H1 (cell line): ENCODE data around the gene MAPK8IP3. TPM values are rescaled to one million over a fixed set of nuclear protein-coding genes. Genes with fewer than 3 reads are reported as not detected.
"Not testable (repeated sequence)": the region's sequence is repeated elsewhere in the genome, so short reads cannot be mapped to it uniquely, and the experiment has no call there.

Source experiments
- CTCF ChIA-PET: fragments of 300-600 bp; sonication (Branson Sonifier 250); formaldehyde crosslinking; loops from one replicate; lab custom pipeline; 2021; ENCODE audit not compliant: partially characterized antibody; lab: Charles Lee
- POLR2A ChIA-PET: fragments of 300-600 bp; sonication (Branson Sonifier 250); formaldehyde crosslinking; loops from one replicate; lab custom pipeline; 2021; ENCODE audit warnings: inconsistent platforms; ENCODE audit not compliant: partially characterized antibody; lab: Charles Lee
- DNase-seq, 2 experiments: peaks; one replicate each; pipeline versions ENCODE4 v3.0.0 to v3.0.0-alpha.2; 2010 to 2022; ENCODE audit warnings: low spot score in 2 of 2, low read depth in 1 of 2, mixed read lengths in 1 of 2
- FAIRE-seq: peaks from 2 replicates; lab custom pipeline; 2011; peaks lifted over from hg19 to GRCh38; lab: Jason Lieb, UNC
- H2AFZ ChIP-seq: 2 replicates; pipeline ENCODE4 v1.8.1; 2012; ENCODE audit warnings: low read length, inconsistent platforms
- H2AK5ac ChIP-seq: 2 replicates; pipeline ENCODE4 v1.6.1; 2013; ENCODE audit warnings: low read depth, low read length
- H2BK120ac ChIP-seq: replicated peaks from 2 replicates; pipeline ENCODE3; 2013; ENCODE audit warnings: low read depth, low read length, inconsistent platforms
- H2BK12ac ChIP-seq: 2 replicates; pipeline ENCODE4 v1.6.1; 2013; ENCODE audit warnings: low read depth, low read length
- H2BK15ac ChIP-seq: 2 replicates; pipeline ENCODE4 v1.6.1; 2013; ENCODE audit warnings: low read length
- H2BK20ac ChIP-seq: 2 replicates; pipeline ENCODE4 v1.6.1; 2013; ENCODE audit warnings: low read length
- H2BK5ac ChIP-seq: 2 replicates; pipeline ENCODE4 v1.6.1; 2013; ENCODE audit warnings: low read depth, low read length
- H3K14ac ChIP-seq: 2 replicates; pipeline ENCODE4 v1.6.1; 2013; ENCODE audit warnings: inconsistent platforms; ENCODE audit not compliant: insufficient read length
- H3K18ac ChIP-seq: 2 replicates; pipeline ENCODE4 v1.6.1; 2013; ENCODE audit warnings: low read length; ENCODE audit errors: extremely low read depth
- H3K23ac ChIP-seq: 2 replicates; pipeline ENCODE4 v1.6.1; 2013; ENCODE audit warnings: inconsistent platforms; ENCODE audit not compliant: insufficient read length
- H3K23me2 ChIP-seq: 2 replicates; pipeline ENCODE4 v1.6.1; 2013; ENCODE audit warnings: low read depth, low read length
- H3K27ac ChIP-seq: 2 replicates; pipeline ENCODE4 v1.6.1; 2011; ENCODE audit warnings: low read depth, low read length, inconsistent platforms
- H3K27me3 ChIP-seq, 4 experiments: replicated peaks in 1 of 4; 1 replicate in 1 of 4; 2 replicates in 3 of 4; pipeline versions ENCODE4 v1.6.1 to v1.8.1; 2011 to 2013; ENCODE audit warnings: low read length in 3 of 4, mild to moderate bottlenecking in 3 of 4, inconsistent platforms in 2 of 4, mixed read lengths in 2 of 4, moderate library complexity in 1 of 4; ENCODE audit not compliant: control insufficient read depth in 3 of 4, insufficient read depth in 3 of 4; ENCODE audit errors: extremely low read depth in 1 of 4
- H3K36me3 ChIP-seq, 4 experiments: 2 replicates each; pipeline versions ENCODE4 v1.6.1 to v1.8.1; 2011 to 2013; ENCODE audit warnings: mild to moderate bottlenecking in 4 of 4, low read length in 3 of 4, moderate library complexity in 2 of 4, control low read depth in 1 of 4, inconsistent platforms in 1 of 4; ENCODE audit not compliant: insufficient read depth in 4 of 4, control insufficient read depth in 2 of 4
- H3K4ac ChIP-seq: replicated peaks from 2 replicates; pipeline ENCODE3; 2013; ENCODE audit warnings: low read length, low read depth, mixed read lengths, inconsistent platforms; ENCODE audit not compliant: insufficient read length
- H3K4me1 ChIP-seq, 4 experiments: replicated peaks in 1 of 4; 1 replicate in 1 of 4; 2 replicates in 3 of 4; pipeline versions ENCODE4 v1.6.1 to v1.8.1; 2011 to 2013; ENCODE audit warnings: low read length in 3 of 4, inconsistent platforms in 2 of 4, mixed read lengths in 1 of 4; ENCODE audit not compliant: insufficient read depth in 4 of 4, control insufficient read depth in 3 of 4
- H3K4me2 ChIP-seq, 2 experiments: 2 replicates each; pipeline versions ENCODE4 v1.6.1 to v1.8.1; 2011 to 2013; ENCODE audit warnings: low read depth in 2 of 2, low read length in 2 of 2, control low read depth in 1 of 2, inconsistent platforms in 1 of 2, mild to moderate bottlenecking in 1 of 2; ENCODE audit not compliant: insufficient read depth in 1 of 2
- H3K4me3 ChIP-seq, 4 experiments: fragments of 200-600, 300-600 bp in 1 of 4; sonication (generic), shearing (Covaris generic), sonication (Bioruptor Twin) in 1 of 4; 2 replicates each; pipeline versions ENCODE4 v1.5.1 to v1.8.1; 2011 to 2016; ENCODE audit warnings: low read length in 4 of 4, low read depth in 3 of 4, control low read depth in 2 of 4, inconsistent platforms in 2 of 4, mild to moderate bottlenecking in 2 of 4, mixed read lengths in 1 of 4, moderate library complexity in 1 of 4; ENCODE audit not compliant: insufficient read depth in 2 of 4; ENCODE audit errors: extremely low read depth in 1 of 4
- H3K56ac ChIP-seq: replicated peaks from 2 replicates; pipeline ENCODE3; 2013; ENCODE audit warnings: low read depth, mild to moderate bottlenecking, mixed read lengths, low read length, inconsistent platforms; ENCODE audit not compliant: insufficient read length
- H3K79me1 ChIP-seq: 2 replicates; pipeline ENCODE4 v1.6.1; 2013; ENCODE audit warnings: low read depth, low read length, control low read depth
- H3K79me2 ChIP-seq, 2 experiments: 2 replicates each; pipeline versions ENCODE4 v1.6.1 to v1.8.1; 2012 to 2013; ENCODE audit warnings: low read length in 2 of 2, mild to moderate bottlenecking in 2 of 2, inconsistent platforms in 1 of 2; ENCODE audit not compliant: insufficient read depth in 2 of 2, control insufficient read depth in 1 of 2
- H3K9ac ChIP-seq, 4 experiments: replicated peaks in 1 of 4; 1 replicate in 1 of 4; 2 replicates in 3 of 4; pipeline versions ENCODE4 v1.6.1 to v1.8.1; 2011 to 2013; ENCODE audit warnings: low read depth in 3 of 4, low read length in 3 of 4, control low read depth in 2 of 4, mild to moderate bottlenecking in 2 of 4, moderate library complexity in 2 of 4, inconsistent platforms in 1 of 4; ENCODE audit errors: extremely low read depth in 1 of 4
- H3K9me3 ChIP-seq, 2 experiments: 2 replicates each; pipeline versions ENCODE4 v1.6.1 to v1.8.1; 2012 to 2013; ENCODE audit warnings: mild to moderate bottlenecking in 2 of 2, moderate library complexity in 2 of 2, control low read depth in 1 of 2, inconsistent platforms in 1 of 2, low read depth in 1 of 2, low read length in 1 of 2, mixed read lengths in 1 of 2; ENCODE audit not compliant: insufficient read depth in 2 of 2
- H4K20me1 ChIP-seq, 2 experiments: replicated peaks in 1 of 2; 2 replicates each; pipeline versions ENCODE3 to v1.8.1; 2011 to 2013; ENCODE audit warnings: inconsistent platforms in 2 of 2, low read length in 2 of 2, mild to moderate bottlenecking in 1 of 2; ENCODE audit not compliant: insufficient read depth in 2 of 2, control insufficient read depth in 1 of 2
- H4K5ac ChIP-seq: 2 replicates; pipeline ENCODE4 v1.6.1; 2013; ENCODE audit warnings: low read length, low read depth, mixed read lengths, inconsistent platforms; ENCODE audit not compliant: insufficient read length
- H4K8ac ChIP-seq: 2 replicates; pipeline ENCODE4 v1.8.0; 2013; ENCODE audit warnings: mild to moderate bottlenecking, moderate library complexity, low read length, inconsistent platforms; ENCODE audit not compliant: insufficient read depth; ENCODE audit errors: extremely low read depth
- H4K91ac ChIP-seq: replicated peaks from 2 replicates; pipeline ENCODE3; 2013; ENCODE audit warnings: low read length, mixed read lengths, inconsistent platforms; ENCODE audit not compliant: insufficient read length
- WGBS, 2 experiments: shearing (Covaris generic) in 1 of 2; methylation state at CpG; one replicate each; pipeline versions ENCODE4 v1.1.6 to v1.1.7; 2013 to 2015; ENCODE audit warnings: low lambda C conversion rate in 2 of 2, mixed read lengths in 2 of 2, inconsistent platforms in 1 of 2, low coverage in 1 of 2, missing lambda C conversion rate in 1 of 2; ENCODE audit not compliant: insufficient replicate concordance in 2 of 2, insufficient coverage in 1 of 2, insufficient read length in 1 of 2; ENCODE audit errors: extremely low coverage in 1 of 2, missing lambda C conversion rate in 1 of 2; 5-methylcytosine and 5-hydroxymethylcytosine counted together
- polyA plus RNA-seq, 7 experiments: library from polyadenylated mRNA; depleted of rRNA in 3 of 7; stranded (reverse) in 5 of 7; unstranded in 2 of 7; fragments of >200 nt in 5 of 7; fragments of 200-250 nt in 2 of 7; gene quantifications; 1 replicate in 5 of 7; 2 replicates in 1 of 7; 4 replicates in 1 of 7; pipeline versions ENCODE4 v1.2.1 to v1.2.3, GENCODE V29; 2011 to 2013; ENCODE audit warnings: missing spikeins in 2 of 7, mixed read lengths in 2 of 7
- total RNA-seq: library from RNA; stranded (reverse); fragmentation: NEBNext Ultra II Directional; extraction: Animal tissue kit (Norgen Biotek cat#: 25700); gene quantifications from 2 replicates; pipeline ENCODE4 v1.2.1, GENCODE V29; 2021

Gene MAPK8IP3
- total and polyA plus RNA-seq, 2 of the 8 experiments (the other 6 are each of a cell fraction or from before 2014, with no cell fraction given): 16.9 to 43.4 TPM

- WGBS, 2 experiments: 91% methylated on average over 10 of the region's 10 CpGs; no CpG with 5 or more reads in 1 of the 2 experiments
- H2BK120ac ChIP-seq, H3K18ac ChIP-seq, DNase-seq, H3K56ac ChIP-seq, H2AFZ ChIP-seq, H3K4me3 ChIP-seq, H3K4ac ChIP-seq, H2BK20ac ChIP-seq, H3K9ac ChIP-seq, H3K23me2 ChIP-seq, H3K79me1 ChIP-seq, H2BK12ac ChIP-seq, H2BK5ac ChIP-seq, H4K91ac ChIP-seq, H3K23ac ChIP-seq, H4K5ac ChIP-seq, H3K27ac ChIP-seq, H4K8ac ChIP-seq, H3K9me3 ChIP-seq, FAIRE-seq, H2AK5ac ChIP-seq, H3K4me2 ChIP-seq, H3K14ac ChIP-seq, H3K36me3 ChIP-seq, H2BK15ac ChIP-seq, H3K27me3 ChIP-seq: not testable (repeated sequence)
- Histone ChIP-seq H3K79me2 (peaks cover 2 to 23% of the 10 kb centered on the region in 2 experiments; a peak in 2 of 4 replicates), H3K4me1 (peaks cover 7 to 12% (median 10%) of the 10 kb centered on the region in 4 experiments), H4K20me1 (peaks cover 0 to 13% of the 10 kb centered on the region in 2 experiments)
- ChIA-PET CTCF (interaction anchor here (0.9 kb wide), 1 partner anchor 159 kb away, joined by 3 read pairs; no protein-coding TSS in a partner anchor), POLR2A (interaction anchor here (1.1 to 1.9 kb wide), 2 partner anchors 9 to 13 kb away, joined by 3 to 6 read pairs; partner anchors contain the start of gene MAPK8IP3)
These were observed 12.2 kb downstream of the MAPK8IP3 start for GRCh38 chr16:1718236-1718635.
